ENCODE measurements around the gene P3H1. TPM values are rescaled to one million over a fixed set of nuclear protein-coding genes. Genes with fewer than 3 reads are reported as not detected.

P3H1 gene
- total and polyA plus RNA-seq, 2 of the 13 experiments (the other 11 are each of a cell fraction or from before 2014, with no cell fraction given): 64.6 to 120 TPM

DNA sequence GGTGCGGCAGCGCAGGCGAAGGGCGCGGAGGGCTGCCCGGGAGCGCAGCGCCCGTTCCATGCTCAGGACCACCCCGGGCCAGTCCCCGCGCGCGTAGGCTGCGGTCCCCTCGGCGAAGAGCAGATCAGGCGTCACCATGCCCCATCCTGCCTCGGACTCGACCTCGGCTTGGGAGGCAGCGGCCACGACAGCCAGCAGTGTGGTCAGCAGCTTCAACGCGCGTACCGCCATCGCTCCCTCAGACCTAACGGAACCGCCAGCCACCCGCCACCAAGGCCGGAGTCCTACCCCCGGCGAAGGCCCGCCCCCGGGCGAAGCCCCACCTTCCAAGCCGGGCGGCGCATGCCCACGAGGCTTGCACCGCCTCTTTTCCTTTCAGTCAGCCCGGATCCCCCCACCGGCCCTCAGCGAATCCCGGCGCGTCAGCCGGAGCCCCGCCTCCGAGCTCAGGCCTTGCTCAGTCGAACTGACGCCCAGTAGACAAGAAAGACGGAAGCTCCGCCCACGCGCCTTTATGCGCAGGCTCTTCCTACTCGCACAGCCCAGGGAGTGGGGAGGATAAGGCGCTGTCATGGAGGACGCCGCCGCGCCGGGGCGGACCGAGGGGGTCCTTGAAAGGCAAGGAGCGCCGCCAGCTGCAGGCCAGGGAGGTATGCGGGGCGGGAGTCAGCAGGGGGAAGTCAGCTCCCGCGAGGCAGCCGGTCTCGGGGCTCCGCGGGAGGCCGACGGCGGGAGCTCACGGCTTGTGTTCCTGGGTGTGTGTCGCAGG, at the start of gene P3H1, which contains the start of gene C1orf50 (continued):
- TF ChIP-seq CERS6 (CRISPR knock-in tag; IDR thresholded peaks at IDR 0.05) (no peak), BRD4 (CRISPR knock-in tag; IDR thresholded peaks at IDR 0.05) (peak; percentile 93), ESRRA (CRISPR knock-in tag; IDR thresholded peaks at IDR 0.05; ENCODE audit: low read depth) (no peak), MYNN (CRISPR knock-in tag; IDR thresholded peaks at IDR 0.05; ENCODE audit: low read depth) (no peak; the same call in 1 of the 2 replicates), PHF20 (CRISPR knock-in tag; IDR thresholded peaks at IDR 0.05) (peak; percentile 64; the same call in 1 of the 2 replicates), NR2C2 (CRISPR knock-in tag; IDR thresholded peaks at IDR 0.05; ENCODE audit: borderline replicate concordance) (no peak; the same call in 1 of the 2 replicates), ZNF205 (CRISPR knock-in tag; IDR thresholded peaks at IDR 0.05) (no peak), PREB (CRISPR knock-in tag; IDR thresholded peaks at IDR 0.05) (0 out of 2 replicates have a peak, but pooled peaks have one; percentile 79), ZNF143 (CRISPR knock-in tag; IDR thresholded peaks at IDR 0.05) (no peak), ZFYVE20 (CRISPR knock-in tag; IDR thresholded peaks at IDR 0.05; ENCODE audit: borderline replicate concordance, low read depth) (peak; percentile 54; the same call in 1 of the 2 replicates), TEF (CRISPR knock-in tag; IDR thresholded peaks at IDR 0.05) (0 out of 2 replicates have a peak, but pooled peaks have one; percentile 21), ZNF556 (CRISPR knock-in tag; IDR thresholded peaks at IDR 0.05; ENCODE audit: borderline replicate concordance) (peak; percentile 70; the same call in 1 of the 2 replicates), CAMTA2 (CRISPR knock-in tag; IDR thresholded peaks at IDR 0.05; ENCODE audit: borderline replicate concordance) (no peak), NCOA5 (CRISPR knock-in tag; IDR thresholded peaks at IDR 0.05) (no peak)
- TF ChIP-seq, protein P1, sequence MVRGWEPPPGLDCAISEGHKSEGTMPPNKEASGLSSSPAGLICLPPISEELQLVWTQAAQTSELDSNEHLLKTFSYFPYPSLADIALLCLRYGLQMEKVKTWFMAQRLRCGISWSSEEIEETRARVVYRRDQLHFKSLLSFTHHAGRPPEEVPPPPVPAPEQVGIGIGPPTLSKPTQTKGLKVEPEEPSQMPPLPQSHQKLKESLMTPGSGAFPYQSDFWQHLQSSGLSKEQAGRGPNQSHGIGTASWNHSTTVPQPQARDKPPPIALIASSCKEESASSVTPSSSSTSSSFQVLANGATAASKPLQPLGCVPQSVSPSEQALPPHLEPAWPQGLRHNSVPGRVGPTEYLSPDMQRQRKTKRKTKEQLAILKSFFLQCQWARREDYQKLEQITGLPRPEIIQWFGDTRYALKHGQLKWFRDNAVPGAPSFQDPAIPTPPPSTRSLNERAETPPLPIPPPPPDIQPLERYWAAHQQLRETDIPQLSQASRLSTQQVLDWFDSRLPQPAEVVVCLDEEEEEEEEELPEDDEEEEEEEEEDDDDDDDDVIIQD (CRISPR knock-in tag; IDR thresholded peaks at IDR 0.05; ENCODE audit: low read depth): peak; percentile 92
- TF ChIP-seq, protein P2, sequence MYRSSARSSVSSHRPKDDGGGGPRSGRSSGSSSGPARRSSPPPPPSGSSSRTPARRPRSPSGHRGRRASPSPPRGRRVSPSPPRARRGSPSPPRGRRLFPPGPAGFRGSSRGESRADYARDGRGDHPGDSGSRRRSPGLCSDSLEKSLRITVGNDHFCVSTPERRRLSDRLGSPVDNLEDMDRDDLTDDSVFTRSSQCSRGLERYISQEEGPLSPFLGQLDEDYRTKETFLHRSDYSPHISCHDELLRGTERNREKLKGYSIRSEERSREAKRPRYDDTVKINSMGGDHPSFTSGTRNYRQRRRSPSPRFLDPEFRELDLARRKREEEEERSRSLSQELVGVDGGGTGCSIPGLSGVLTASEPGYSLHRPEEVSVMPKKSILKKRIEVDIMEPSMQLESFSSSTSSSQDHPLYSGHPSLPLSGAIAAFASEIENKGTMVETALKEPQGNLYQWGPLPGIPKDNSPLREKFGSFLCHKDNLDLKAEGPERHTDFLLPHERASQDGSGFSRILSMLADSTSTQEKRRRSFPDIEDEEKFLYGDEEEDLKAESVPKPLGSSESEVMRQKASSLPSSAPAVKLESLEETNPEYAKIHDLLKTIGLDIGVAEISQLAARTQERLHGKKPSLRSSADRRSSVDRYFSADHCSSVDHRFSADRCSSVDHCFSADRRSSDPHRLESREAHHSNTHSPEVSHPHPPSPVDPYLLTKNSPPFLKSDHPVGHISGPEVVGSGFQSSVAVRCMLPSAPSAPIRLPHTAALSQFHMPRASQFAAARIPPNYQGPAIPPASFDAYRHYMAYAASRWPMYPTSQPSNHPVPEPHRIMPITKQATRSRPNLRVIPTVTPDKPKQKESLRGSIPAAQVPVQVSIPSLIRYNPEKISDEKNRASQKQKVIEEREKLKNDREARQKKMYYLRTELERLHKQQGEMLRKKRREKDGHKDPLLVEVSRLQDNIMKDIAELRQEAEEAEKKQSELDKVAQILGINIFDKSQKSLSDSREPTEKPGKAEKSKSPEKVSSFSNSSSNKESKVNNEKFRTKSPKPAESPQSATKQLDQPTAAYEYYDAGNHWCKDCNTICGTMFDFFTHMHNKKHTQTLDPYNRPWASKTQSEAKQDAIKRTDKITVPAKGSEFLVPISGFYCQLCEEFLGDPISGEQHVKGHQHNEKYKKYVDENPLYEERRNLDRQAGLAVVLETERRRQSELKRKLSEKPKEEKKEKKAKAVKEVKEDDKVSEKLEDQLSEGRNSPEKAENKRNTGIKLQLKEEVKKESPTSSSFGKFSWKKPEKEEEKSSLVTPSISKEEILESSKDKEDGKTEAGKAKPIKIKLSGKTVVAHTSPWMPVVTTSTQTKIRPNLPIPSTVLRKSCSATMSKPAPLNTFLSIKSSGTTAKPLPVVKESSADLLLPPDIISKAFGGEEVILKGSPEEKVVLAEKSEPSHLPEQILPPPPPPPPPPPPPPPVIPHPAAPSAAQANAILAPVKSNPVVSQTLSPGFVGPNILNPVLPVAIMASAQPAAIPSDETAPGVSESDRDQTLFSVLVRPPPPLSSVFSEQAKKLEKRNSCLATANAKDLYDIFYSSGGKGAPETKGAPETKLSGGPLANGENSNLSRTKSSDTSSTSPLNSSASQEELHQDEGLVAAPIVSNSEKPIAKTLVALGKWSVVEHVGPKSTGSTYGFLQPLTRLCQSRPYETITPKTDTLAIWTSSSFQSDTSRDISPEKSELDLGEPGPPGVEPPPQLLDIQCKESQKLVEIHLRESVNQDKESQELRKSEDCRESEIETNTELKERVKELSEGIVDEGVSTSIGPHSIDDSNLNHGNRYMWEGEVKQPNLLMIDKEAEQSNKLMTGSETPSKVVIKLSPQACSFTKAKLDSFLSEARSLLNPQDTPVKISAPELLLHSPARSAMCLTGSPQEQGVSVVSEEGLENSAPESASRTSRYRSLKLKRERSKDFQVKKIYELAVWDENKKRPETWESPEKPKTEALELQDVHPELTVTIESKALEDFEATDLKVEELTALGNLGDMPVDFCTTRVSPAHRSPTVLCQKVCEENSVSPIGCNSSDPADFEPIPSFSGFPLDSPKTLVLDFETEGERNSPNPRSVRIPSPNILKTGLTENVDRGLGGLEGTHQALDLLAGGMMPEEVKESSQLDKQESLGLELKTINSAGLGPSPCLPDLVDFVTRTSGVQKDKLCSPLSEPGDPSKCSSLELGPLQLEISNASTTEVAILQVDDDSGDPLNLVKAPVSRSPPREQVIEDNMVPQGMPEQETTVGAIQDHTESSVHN (CRISPR knock-in tag; IDR thresholded peaks at IDR 0.05): 0 out of 2 replicates have a peak, but pooled peaks have one; percentile 76

All from HepG2 (cell line).